Ishikawa (cell line): Measurements from ENCODE around the gene MAEA.
A peak's percentile ranks its signal among the peaks of the same experiment; 100 is the strongest.

Experiments
- CEBPB ChIP-seq: IDR thresholded peaks from 2 replicates; pipeline ENCODE4 v1.6.1; 2012
- CREB1 ChIP-seq: IDR thresholded peaks from 2 replicates; pipeline ENCODE4 v1.6.1; 2012; ENCODE audit warnings: low read depth
- EGR1 ChIP-seq: IDR thresholded peaks from 2 replicates; pipeline ENCODE4 v1.6.1; 2012
- EP300 ChIP-seq: IDR thresholded peaks from 2 replicates; pipeline ENCODE4 v1.6.1; 2012; ENCODE audit warnings: borderline replicate concordance
- FOXM1 ChIP-seq: IDR thresholded peaks from 2 replicates; pipeline ENCODE4 v1.6.1; 2012; ENCODE audit warnings: low read depth, borderline replicate concordance
- MAX ChIP-seq: IDR thresholded peaks from 2 replicates; pipeline ENCODE4 v1.6.1; 2012
- NFIC ChIP-seq: IDR thresholded peaks from 2 replicates; pipeline ENCODE4 v1.6.1; 2012
- RAD21 ChIP-seq: IDR thresholded peaks from 2 replicates; pipeline ENCODE4 v1.6.1; 2012; ENCODE audit warnings: low read depth
- REST ChIP-seq: IDR thresholded peaks from 2 replicates; pipeline ENCODE4 v1.6.1; 2012; ENCODE audit warnings: low read depth, mild to moderate bottlenecking
- TAF1 ChIP-seq: IDR thresholded peaks from 2 replicates; pipeline ENCODE4 v1.6.1; 2012; ENCODE audit warnings: low read depth, mild to moderate bottlenecking
- TCF12 ChIP-seq: IDR thresholded peaks from 2 replicates; pipeline ENCODE4 v1.6.1; 2012; ENCODE audit warnings: low read depth
- TEAD4 ChIP-seq: IDR thresholded peaks from 2 replicates; pipeline ENCODE4 v1.6.1; 2012
- YY1 ChIP-seq: IDR thresholded peaks from 2 replicates; pipeline ENCODE4 v1.6.1; 2012; ENCODE audit warnings: low read depth
- ZBTB7A ChIP-seq: IDR thresholded peaks from 2 replicates; pipeline ENCODE4 v1.6.1; 2012; ENCODE audit warnings: low read depth
- TF ChIP-seq, protein P1 (sequence below): IDR thresholded peaks from 2 replicates; pipeline ENCODE4 v1.6.1; 2012

The MAEA gene

GRCh38 chr4:1297023-1297395 is 7.3 kb downstream of the MAEA start:
- TF ChIP-seq TCF12: no peak
- TF ChIP-seq, protein P1, sequence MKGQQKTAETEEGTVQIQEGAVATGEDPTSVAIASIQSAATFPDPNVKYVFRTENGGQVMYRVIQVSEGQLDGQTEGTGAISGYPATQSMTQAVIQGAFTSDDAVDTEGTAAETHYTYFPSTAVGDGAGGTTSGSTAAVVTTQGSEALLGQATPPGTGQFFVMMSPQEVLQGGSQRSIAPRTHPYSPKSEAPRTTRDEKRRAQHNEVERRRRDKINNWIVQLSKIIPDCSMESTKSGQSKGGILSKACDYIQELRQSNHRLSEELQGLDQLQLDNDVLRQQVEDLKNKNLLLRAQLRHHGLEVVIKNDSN: no peak
- no peak for TF ChIP-seq FOXM1
- TF ChIP-seq TEAD4: no peak
- TF ChIP-seq CREB1: no peak
- TF ChIP-seq ZBTB7A: no peak
- no peak for TF ChIP-seq EGR1
- no peak for TF ChIP-seq REST
- TF ChIP-seq NFIC: no peak

GRCh38 chr4:1297456-1298325 is 8.0 kb downstream of the MAEA start:
- no peak for TF ChIP-seq REST
- peak; percentile 27; the same call in 1 of the 2 replicates for TF ChIP-seq MAX
- no peak for TF ChIP-seq TAF1
- peak; percentile 36 for TF ChIP-seq TEAD4
- TF ChIP-seq TCF12: no peak
- no peak for TF ChIP-seq EP300
- TF ChIP-seq, protein P1: no peak
- no peak for TF ChIP-seq RAD21
- TF ChIP-seq EGR1: no peak
- no peak for TF ChIP-seq ZBTB7A
- no peak for TF ChIP-seq YY1
- TF ChIP-seq NFIC: no peak
- TF ChIP-seq CEBPB: no peak

DNA sequence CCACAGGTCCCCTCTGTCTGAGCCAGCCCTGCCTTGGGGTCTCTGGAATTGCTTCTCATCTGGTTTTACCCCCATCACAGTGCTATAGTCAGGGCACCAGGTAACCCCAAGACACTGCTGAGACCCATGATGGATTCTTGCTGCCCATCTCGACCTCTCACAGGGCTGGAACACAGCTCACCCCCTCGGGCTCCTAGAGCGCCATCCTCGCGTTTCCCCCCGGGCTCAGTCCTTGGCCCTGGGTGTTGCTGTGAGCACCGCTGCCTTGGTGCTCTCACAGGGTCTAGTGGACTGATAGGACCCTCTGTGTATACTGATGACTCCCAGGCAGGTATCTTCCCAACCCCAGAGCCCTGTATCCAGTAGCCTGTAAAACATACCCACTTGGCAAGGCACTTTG is 8.8 kb downstream of the MAEA start:
- TF ChIP-seq EP300 (no peak), MAX (no peak), TAF1 (no peak)

GRCh38 chr4:1299301-1299860 is 9.7 kb downstream of the MAEA start:
- no peak for TF ChIP-seq MAX
- TF ChIP-seq NFIC: no peak
- TF ChIP-seq TCF12: no peak
- no peak for TF ChIP-seq REST
- no peak for TF ChIP-seq YY1
- no peak for TF ChIP-seq RAD21
- TF ChIP-seq TEAD4: no peak
- no peak for TF ChIP-seq ZBTB7A
- no peak for TF ChIP-seq EGR1
- TF ChIP-seq EP300: no peak
- TF ChIP-seq TAF1: no peak
- TF ChIP-seq, protein P1: no peak
- no peak for TF ChIP-seq CREB1
- no peak for TF ChIP-seq CEBPB
- TF ChIP-seq FOXM1: no peak
